NCI-H1092 (cell line): ENCODE results near the gene PON2.

Experiments used
- DNase-seq: peaks from one replicate; lab custom pipeline; 2025; lab: John Stamatoyannopoulos, UW

PON2 gene

DNA sequence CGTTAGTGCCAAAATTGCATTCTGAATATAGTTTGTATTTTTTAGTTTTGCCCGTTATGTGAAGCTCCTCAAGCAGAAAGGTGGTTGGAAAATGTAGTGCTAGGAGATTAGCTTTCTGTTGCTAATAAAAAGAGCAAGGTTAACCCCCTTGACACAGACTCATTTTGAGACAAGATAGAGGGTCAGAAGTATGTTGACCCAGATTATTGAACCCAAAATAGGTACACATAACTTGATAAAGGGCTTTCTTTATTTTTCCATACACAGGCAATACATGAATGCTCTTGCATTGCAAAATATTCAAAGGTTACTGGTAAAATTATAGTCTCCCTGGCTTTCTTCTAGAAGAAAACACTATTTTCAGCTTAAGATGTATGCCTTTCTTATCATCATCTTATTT, 10.0 kb upstream of the PON2 start:
- DNase-seq = no peak

DNA sequence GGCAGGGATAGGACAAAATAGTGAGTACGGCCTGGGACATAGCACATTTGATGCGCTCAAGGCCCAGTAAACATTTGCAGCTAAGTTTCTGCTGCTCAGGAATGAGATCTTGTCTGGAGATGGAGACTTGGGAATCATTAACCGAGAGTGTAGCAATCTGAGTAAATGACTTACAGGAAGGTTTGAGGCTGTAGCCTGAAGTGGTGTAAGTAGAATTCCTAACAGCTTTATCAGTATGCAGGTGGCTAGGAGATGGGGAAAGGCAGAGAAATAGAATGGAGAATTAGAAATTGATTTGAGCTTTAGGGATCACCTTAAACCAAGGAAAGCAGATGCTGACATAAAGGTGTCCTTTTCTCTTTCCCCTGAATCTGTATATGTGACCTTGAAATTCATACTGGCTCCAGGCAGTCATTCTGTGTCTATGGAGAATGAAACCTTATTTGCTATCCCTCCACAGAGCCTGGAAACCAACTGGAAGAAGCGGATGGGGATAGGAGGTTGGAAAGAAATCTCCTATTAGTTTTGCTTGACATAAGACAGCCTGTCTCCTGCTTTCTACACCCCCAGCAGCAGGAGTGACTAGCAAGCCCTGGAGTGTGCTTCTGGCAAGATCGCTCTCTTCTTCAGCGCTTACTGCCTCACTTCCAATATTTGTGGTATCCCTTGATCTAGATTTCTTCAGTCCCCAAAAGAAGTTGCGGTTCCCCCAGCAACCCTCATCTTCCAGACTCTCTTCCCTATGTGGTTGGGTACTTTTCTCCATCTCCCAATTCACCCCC, 6.4 kb upstream of the PON2 start:
- no peak for DNase-seq

DNA sequence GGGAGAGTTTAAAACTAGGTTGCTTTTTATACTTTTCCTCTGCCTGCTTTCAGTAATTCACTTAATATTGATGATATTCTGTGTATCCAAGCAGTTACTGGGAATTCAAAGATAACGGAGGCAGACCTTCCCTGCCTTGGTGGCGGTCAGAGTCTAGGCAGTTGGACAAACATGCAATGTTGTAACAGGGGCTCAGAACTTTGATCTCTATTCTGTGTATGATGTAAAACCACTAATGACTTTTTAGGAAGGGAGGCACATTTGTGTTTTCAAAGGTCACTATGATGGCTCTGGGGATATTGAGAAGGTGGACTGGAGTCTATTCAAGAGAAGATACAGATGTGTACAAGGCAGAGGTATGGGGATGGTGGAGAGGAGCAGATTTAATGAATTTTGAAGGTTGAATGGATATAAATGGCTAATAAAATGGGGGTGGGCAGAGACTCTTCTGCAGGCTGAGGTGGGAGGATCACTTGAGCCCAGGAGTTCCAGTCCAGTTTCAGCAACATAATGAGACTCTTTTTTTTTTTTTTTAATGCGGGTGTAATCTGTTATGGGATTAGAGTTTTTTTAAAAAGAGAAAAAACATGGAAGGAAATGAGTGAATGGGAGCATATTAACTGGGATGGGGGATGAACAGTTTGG, 5.7 kb upstream of the PON2 start:
- no peak for DNase-seq

DNA sequence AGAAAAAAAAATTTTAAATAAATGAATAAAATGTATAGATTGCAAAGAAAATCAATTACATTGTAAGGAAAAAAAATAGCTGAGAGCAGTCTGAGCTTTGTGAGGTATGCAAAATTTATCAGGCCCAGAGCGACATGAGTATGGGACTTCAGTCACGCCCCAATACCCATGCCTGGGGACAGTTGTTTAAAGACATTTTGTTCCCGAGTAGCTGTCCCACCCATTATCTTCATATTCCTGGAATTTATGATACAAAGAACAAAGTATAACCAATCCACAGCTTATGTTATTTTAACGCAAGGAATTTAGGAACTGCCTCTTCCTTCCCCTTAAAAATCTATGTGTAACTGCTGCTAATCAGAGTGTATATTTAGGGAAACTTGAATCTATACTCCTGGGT, 1.6 kb upstream of the PON2 start:
- no peak for DNase-seq

GRCh38 chr7:95435422-95435780, 573 bp upstream of the PON2 start:
- DNase-seq = no peak

DNA sequence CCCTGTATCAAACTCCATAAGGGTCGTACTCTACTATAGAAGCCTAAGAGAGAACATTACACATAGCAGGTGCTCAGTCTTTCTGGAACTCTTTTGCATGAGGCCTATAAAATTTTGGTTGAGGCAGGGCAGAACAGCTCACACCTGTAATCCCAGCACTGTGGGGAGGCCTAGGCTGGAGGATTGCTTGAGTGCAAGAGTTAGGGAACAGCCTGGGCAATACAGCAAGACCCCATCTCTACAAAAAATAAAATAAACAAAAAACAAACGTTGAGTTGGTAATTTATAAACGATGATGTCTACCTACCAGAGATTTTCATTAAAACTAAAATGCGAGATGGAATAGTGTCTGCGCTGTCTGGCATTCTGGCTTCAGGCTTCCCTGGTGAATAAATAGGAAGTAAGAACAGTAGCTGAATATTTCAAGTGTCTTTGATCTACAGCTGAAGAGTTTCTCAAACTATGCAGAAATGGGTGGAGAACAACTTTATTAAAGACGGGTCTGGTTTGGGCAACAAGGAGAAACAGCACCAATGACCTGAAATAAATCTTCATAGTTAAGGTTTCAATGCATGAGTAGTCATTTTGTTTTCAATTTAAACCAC, 774 bp downstream of the PON2 start:
- no peak for DNase-seq

DNA sequence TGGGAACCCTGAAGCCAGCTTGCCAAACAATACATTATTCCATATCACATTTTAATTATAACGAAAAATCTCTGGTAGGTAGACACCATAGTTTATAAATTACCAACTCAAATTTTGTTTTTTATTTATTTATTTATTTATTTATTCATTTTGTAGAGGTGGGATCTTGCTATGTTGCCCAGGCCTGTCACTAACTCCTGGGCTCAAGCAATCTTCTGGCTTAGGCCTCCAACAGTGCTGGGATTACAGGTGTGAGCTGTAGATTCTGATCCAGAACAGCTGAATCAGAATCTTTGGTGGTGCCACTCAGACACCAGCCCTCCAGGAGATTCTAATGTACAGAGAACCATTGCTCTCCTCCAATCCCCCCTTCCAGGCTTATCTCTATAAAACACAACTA, 1.7 kb downstream of the PON2 start:
- no peak for DNase-seq

GRCh38 chr7:95432606-95433005, 2.2 kb downstream of the PON2 start:
- DNase-seq = no peak

GRCh38 chr7:95430864-95431263, 4.0 kb downstream of the PON2 start:
- no peak for DNase-seq

GRCh38 chr7:95429241-95429990, 5.4 kb downstream of the PON2 start:
- no peak for DNase-seq

- no peak for DNase-seq
Observed at GRCh38 chr7:95427914-95428516, 6.8 kb downstream of the PON2 start.

DNA sequence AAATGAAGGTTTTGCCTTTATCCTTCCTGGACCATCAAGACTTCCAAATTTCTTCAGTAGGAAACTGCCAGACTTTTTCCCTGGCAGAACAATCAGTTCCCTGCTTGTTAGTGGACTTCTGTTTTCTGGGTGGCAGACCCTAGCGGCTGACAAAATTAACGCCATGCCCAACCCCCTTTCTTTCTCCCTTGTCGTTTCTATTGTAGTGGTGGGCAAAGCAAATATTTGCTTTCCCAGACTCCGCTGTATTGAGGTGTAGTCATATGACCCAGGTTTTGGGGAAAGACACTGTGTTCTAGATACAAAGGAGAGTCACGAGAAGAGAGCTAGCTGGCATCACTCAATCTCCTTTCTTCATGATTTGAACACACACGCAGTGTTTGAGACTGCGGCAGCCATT, 7.7 kb downstream of the PON2 start:
- DNase-seq = no peak

DNA sequence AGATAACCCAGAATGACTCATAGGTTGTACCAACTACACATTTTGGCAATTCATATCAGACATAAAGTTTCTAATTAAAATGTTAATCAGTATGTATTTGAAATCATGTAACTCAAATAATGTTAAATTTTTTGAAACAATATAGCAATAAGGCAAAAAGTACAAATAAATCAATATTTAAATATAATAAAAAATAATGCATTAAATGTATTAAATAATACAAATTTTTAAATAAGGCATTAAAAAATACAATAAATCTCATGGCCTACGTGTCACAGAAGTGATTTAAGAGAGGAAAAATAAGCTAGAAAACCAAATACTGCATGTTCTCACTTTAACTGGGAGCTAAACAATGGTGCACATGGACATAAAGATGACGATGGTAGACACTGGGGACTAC, 9.1 kb downstream of the PON2 start:
- no peak for DNase-seq

DNA sequence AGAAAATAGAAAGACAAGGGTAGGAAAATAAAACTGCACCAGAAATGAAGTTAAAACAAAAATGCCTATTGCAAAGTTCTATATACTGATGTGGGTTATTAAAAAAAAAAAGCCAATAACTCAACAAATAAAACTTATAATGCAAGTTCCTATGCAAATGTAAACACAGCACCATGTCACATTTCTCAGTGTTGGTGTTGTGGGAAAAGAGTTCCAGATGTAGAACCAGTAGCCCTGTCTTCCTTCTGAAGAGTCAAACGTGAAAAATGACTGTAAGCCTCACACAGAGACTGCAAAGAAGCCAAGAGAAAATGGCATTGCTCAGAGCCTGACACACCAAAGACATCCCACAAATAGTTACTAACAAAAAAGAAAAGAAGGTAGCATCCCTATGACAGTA, 10.1 kb downstream of the PON2 start:
- DNase-seq = no peak

DNA sequence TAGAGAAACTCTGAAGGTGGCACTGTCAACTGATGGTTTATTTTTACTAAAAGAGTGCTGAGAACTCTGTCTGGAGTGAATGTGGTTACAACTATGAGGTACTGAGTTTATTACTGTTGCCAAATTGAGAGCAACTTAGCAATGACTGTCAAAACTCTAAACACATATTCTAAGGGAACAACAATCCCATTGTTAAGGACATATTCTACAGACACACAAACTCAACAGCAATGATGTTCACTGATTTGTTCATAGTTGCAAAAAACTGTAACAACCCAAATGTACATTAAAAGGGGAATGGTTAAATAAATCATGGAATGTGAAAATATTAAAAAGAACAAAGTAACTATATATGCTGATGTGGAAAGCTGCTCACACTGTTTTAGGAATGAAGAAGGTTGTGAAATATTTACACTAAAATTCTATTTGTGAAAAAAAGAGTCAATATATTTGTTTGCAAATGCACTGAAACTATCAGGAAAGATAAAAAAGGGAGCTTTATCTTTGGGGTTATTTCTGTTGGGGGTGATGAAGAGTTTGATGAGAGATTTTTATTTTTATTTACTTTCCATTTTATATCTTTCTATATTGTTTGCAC, 12.9 kb downstream of the PON2 start:
- DNase-seq = no peak

DNA sequence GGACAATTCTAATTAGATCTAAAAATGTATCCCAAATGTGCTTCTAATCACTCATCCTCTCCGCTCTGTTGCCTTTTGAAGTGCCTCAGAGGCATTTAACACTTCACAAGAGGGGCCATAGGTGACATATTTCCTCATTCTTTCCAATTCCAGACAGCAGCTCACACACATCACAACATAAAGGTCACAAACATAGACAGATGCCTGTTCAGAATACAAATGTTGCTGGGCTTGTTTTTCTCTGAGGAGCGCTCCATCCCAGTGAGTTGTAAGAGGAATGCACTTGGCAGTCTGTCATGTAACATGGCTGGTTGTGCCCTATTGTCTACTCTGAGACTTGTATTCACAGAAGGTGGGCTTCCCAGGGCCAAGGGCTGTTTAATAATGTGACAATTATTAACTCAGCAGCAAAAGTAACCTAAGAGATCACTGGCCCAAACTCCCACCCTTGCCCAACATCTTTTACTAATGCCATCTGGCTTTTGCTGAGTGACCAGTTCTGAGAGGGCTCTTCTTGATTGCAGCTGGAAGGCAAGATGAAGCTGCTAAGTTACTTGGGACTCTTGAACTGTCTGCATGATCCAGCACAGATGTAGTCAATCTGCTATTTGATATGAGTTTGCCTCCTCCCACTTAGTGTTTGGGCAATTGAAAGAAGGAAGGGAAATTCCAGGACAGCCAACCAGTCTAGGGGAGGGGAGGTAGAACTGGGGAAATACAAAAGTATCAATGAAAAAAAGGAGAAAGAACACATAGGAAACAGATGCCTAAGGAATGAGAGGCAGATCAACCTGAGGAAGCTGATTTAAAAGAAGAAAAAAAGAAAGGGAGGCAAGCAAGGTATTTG, 13.6 kb downstream of the PON2 start:
- DNase-seq = no peak

DNA sequence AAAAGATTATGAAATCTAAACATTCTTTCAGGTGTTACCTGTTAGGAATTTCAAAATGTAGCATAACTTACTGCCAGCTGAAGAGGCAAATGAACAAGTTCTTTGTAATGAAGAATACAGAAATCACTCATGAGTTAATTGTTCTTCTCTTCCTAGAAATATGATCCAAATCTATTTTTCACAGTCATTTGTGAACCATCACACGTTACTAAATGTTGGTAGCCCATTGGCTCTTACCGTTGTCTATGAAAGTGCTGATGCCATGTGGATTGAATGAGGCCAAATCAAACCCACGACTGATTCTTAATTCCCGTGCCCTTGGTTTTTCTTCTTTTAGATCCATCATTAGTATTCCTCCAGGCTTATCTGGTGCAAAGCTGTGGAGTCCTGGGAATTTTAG, 22.8 kb downstream of the PON2 start:
- DNase-seq = no peak

GRCh38 chr7:95411666-95412065, 23.2 kb downstream of the PON2 start:
- no peak for DNase-seq

GRCh38 chr7:95411036-95411435, 23.8 kb downstream of the PON2 start:
- no peak for DNase-seq

DNA sequence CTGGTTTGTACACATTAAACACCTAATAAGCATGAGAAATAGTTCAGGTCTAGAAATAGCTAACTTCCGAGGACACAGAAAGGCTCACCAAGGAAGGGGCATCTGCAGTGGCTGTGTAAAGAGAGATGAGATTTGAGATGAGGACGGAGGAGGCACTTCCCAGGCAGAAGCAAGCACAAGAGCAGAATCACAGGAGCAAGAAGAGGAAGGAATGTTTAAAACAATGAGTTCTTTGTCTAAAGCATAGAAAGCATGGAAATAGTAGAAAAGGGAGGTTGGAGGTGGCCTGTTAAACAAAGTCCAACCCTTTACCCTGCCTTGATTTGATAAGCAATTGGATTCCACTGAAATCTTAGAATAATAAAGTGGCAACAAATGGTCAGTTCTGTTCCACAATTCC, 27.1 kb downstream of the PON2 start:
- DNase-seq = no peak

- no peak for DNase-seq
Observed at GRCh38 chr7:95405800-95406199, 29.0 kb downstream of the PON2 start.
